KMS-11 (cell line): ENCODE results near the gene KLF15.

ENCODE experiments used
- H2AFZ ChIP-seq: fragments of 200-600 bp; sonication (generic); 2 replicates; pipeline ENCODE4 v1.6.1; 2016; ENCODE audit warnings: antibody characterized with exemption, mixed run types, low read depth
- H3K27ac ChIP-seq: fragments of 200-600 bp; sonication (generic); 2 replicates; pipeline ENCODE4 v1.6.1; 2016; ENCODE audit warnings: mild to moderate bottlenecking, mixed run types
- H3K27me3 ChIP-seq: fragments of 200-600 bp; sonication (generic); 2 replicates; pipeline ENCODE4 v1.6.1; 2017; ENCODE audit warnings: mild to moderate bottlenecking, low read depth, mixed run types, moderate library complexity; ENCODE audit not compliant: insufficient read depth
- H3K36me3 ChIP-seq: fragments of 200-600 bp; sonication (generic); 2 replicates; pipeline ENCODE4 v1.6.1; 2017; ENCODE audit warnings: mild to moderate bottlenecking, mixed run types; ENCODE audit not compliant: insufficient read depth
- H3K4me1 ChIP-seq: fragments of 200-600 bp; sonication (generic); 2 replicates; pipeline ENCODE4 v1.6.1; 2016; ENCODE audit warnings: mild to moderate bottlenecking, low read depth, mixed run types; ENCODE audit not compliant: poor library complexity, severe bottlenecking
- H3K4me2 ChIP-seq: fragments of 200-600 bp; sonication (generic); 2 replicates; pipeline ENCODE4 v1.7.0; 2016; ENCODE audit warnings: mild to moderate bottlenecking, mixed run types
- H3K4me3 ChIP-seq: fragments of 200-600 bp; sonication (generic); IDR thresholded peaks from 2 replicates; pipeline ENCODE4 v1.6.1; 2017; ENCODE audit warnings: low read depth, low read length, mixed read lengths; ENCODE audit not compliant: insufficient read depth
- H3K79me2 ChIP-seq: fragments of 200-600 bp; sonication (generic); 2 replicates; pipeline ENCODE4 v1.6.1; 2016; ENCODE audit warnings: low read depth, mixed run types; ENCODE audit not compliant: insufficient read depth
- H3K9ac ChIP-seq: fragments of 200-600 bp; sonication (generic); 2 replicates; pipeline ENCODE4 v1.6.1; 2016; ENCODE audit warnings: mild to moderate bottlenecking, mixed run types
- H4K20me1 ChIP-seq: fragments of 200-600 bp; sonication (generic); 2 replicates; pipeline ENCODE4 v1.6.1; 2016; ENCODE audit warnings: mild to moderate bottlenecking, mixed run types; ENCODE audit not compliant: insufficient read depth
- CTCF ChIP-seq: fragments of 200-600 bp; sonication (generic); conservative IDR thresholded peaks from 2 replicates; pipeline ENCODE4 v1.6.1; 2017; ENCODE audit warnings: low read depth, mild to moderate bottlenecking, antibody characterized with exemption, low read length, moderate library complexity, mixed read lengths

The KLF15 gene

GRCh38 chr3:126300761-126301481 lies 56.3 kb downstream of the KLF15 start:
- Histone ChIP-seq H3K27me3 (no peaks in the 10 kb centered on the region), H3K36me3 (no peaks in the 10 kb centered on the region), H3K4me2 (no peak overlapping the region), H3K79me2 (no peaks in the 10 kb centered on the region), H3K27ac (no peak overlapping the region), H2AFZ (no peak overlapping the region), H4K20me1 (no peaks in the 10 kb centered on the region), H3K9ac (no peak overlapping the region), H3K4me3 (no peak overlapping the region), H3K4me1 (no peaks in the 10 kb centered on the region)
- TF ChIP-seq CTCF = no peak

GRCh38 chr3:126300001-126300760 lies 57.0 kb downstream of the KLF15 start:
- no peak overlapping the region for H3K4me3 ChIP-seq
- no peak for TF ChIP-seq CTCF

GRCh38 chr3:126295407-126295939 lies 61.7 kb downstream of the KLF15 start:
- H3K27ac ChIP-seq = no peak overlapping the region
- no peak overlapping the region for H3K9ac ChIP-seq
- no peak overlapping the region for H2AFZ ChIP-seq
- no peaks in the 10 kb centered on the region for H3K36me3 ChIP-seq
- no peaks in the 10 kb centered on the region for H3K4me1 ChIP-seq
- H3K27me3 ChIP-seq = no peaks in the 10 kb centered on the region
- no peak overlapping the region for H3K4me2 ChIP-seq
- no peak overlapping the region for H3K4me3 ChIP-seq
- H3K79me2 ChIP-seq = no peaks in the 10 kb centered on the region
- no peak for TF ChIP-seq CTCF
- no peaks in the 10 kb centered on the region for H4K20me1 ChIP-seq

More at GRCh38 chr3:126300001-126300760, 57.0 kb downstream of the KLF15 start:
- no peaks in the 10 kb centered on the region for H3K27me3 ChIP-seq
- no peaks in the 10 kb centered on the region for H3K4me1 ChIP-seq
- H3K9ac ChIP-seq = no peak overlapping the region
- no peaks in the 10 kb centered on the region for H4K20me1 ChIP-seq
- no peaks in the 10 kb centered on the region for H3K79me2 ChIP-seq
- H2AFZ ChIP-seq = no peak overlapping the region
- H3K27ac ChIP-seq = no peak overlapping the region
- no peaks in the 10 kb centered on the region for H3K36me3 ChIP-seq
- no peak overlapping the region for H3K4me2 ChIP-seq

- Histone ChIP-seq H3K27me3 (no peaks in the 10 kb centered on the region), H3K27ac (no peak overlapping the region), H3K9ac (no peak overlapping the region), H3K36me3 (no peaks in the 10 kb centered on the region), H3K4me2 (no peak overlapping the region), H3K79me2 (no peaks in the 10 kb centered on the region), H4K20me1 (no peaks in the 10 kb centered on the region), H3K4me1 (no peaks in the 10 kb centered on the region), H2AFZ (no peak overlapping the region), H3K4me3 (no peak overlapping the region)
- no peak for TF ChIP-seq CTCF
Observed at GRCh38 chr3:126294211-126294808, 62.9 kb downstream of the KLF15 start.
